H1 (cell line): ENCODE results near the gene CHST3. TPM values are rescaled to one million over a fixed set of nuclear protein-coding genes. Genes with fewer than 3 reads are reported as not detected.

Experiments
- CHD2 ChIP-seq: IDR thresholded peaks from 2 replicates; pipeline ENCODE4 v1.6.1; 2012; ENCODE audit warnings: low read length, improper control_type of control experiment
- TAF7 ChIP-seq: optimal IDR thresholded peaks from 2 replicates; pipeline ENCODE3; 2011; ENCODE audit warnings: low read depth, mild to moderate bottlenecking, inconsistent platforms, low read length, moderate library complexity, borderline replicate concordance
- YY1 ChIP-seq: IDR thresholded peaks from 2 replicates; pipeline ENCODE4 v1.6.1; 2011; ENCODE audit warnings: low read depth, mild to moderate bottlenecking, low read length
- polyA plus RNA-seq, 7 experiments: library from polyadenylated mRNA; depleted of rRNA in 3 of 7; stranded (reverse) in 5 of 7; unstranded in 2 of 7; fragments of >200 nt in 5 of 7; fragments of 200-250 nt in 2 of 7; gene quantifications; 1 replicate in 5 of 7; 2 replicates in 1 of 7; 4 replicates in 1 of 7; pipeline versions ENCODE4 v1.2.1 to v1.2.3, GENCODE V29; 2011 to 2013; ENCODE audit warnings: missing spikeins in 2 of 7, mixed read lengths in 2 of 7
- total RNA-seq: library from RNA; stranded (reverse); fragmentation: NEBNext Ultra II Directional; extraction: Animal tissue kit (Norgen Biotek cat#: 25700); gene quantifications from 2 replicates; pipeline ENCODE4 v1.2.1, GENCODE V29; 2021
- TF ChIP-seq, protein P1 (sequence below), 3 experiments: IDR thresholded peaks; 1 replicate in 2 of 3; 2 replicates in 1 of 3; pipeline versions ENCODE4 v1.5.1 to v1.6.1; 2011; ENCODE audit warnings: low read length in 3 of 3, mild to moderate bottlenecking in 3 of 3, inconsistent platforms in 2 of 3, low read depth in 1 of 3, moderate library complexity in 1 of 3; ENCODE audit not compliant: insufficient read depth in 1 of 3; ENCODE audit errors: control extremely low read depth in 1 of 3

CHST3 gene
- total and polyA plus RNA-seq, 2 of the 8 experiments (the other 6 are each of a cell fraction or from before 2014, with no cell fraction given) = 2.0 to 5.8 TPM

DNA sequence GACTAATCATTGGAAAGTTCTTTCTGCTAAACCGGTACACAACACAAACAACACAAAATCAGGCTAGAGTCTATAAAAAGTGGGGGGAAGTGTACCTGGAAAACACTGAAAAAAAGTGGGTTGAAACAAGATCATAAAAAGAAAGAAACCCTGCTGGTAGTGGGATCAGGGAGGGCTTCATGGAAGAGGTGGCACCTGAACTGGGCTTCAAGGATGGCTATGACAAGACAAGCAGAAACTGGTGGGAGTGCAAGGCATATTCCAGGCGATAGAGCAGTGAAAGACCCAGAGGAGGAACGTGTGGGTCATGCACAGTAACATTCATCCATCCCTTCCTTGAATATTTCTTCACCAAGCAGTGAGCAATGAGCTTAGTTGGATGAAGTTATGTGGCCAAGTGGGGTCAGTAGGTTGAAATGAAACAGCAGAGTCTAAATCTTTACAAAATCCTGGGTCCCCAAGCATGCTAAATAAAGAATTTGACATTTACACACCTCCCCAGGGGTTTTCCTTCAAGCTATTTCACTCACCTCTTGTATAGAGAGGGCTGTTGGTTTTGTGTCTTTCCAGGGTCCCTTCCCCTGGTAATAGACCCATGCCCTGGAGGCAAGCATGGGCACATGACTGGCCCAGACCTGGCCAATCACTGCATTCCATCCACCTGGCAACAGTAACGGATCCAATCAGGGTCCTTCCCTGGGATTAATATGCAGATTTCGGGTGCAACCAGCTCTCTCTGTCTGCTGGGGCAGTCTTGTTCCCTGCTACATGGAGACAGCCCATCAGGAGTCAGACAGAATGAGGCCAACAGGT, 86.0 kb downstream of the CHST3 start (continued):
- TF ChIP-seq, protein P1, sequence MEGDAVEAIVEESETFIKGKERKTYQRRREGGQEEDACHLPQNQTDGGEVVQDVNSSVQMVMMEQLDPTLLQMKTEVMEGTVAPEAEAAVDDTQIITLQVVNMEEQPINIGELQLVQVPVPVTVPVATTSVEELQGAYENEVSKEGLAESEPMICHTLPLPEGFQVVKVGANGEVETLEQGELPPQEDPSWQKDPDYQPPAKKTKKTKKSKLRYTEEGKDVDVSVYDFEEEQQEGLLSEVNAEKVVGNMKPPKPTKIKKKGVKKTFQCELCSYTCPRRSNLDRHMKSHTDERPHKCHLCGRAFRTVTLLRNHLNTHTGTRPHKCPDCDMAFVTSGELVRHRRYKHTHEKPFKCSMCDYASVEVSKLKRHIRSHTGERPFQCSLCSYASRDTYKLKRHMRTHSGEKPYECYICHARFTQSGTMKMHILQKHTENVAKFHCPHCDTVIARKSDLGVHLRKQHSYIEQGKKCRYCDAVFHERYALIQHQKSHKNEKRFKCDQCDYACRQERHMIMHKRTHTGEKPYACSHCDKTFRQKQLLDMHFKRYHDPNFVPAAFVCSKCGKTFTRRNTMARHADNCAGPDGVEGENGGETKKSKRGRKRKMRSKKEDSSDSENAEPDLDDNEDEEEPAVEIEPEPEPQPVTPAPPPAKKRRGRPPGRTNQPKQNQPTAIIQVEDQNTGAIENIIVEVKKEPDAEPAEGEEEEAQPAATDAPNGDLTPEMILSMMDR (IDR thresholded peaks at IDR 0.05; ENCODE audit: control extremely low read depth in 1 of 3, insufficient read depth in 1 of 3, low read depth in 1 of 3, low read length in 3 of 3) = no peak
- TF ChIP-seq CHD2 (no peak), YY1 (no peak), TAF7 (no peak)
- TF ChIP-seq, all 59 proteins: peak for 5
